ENCODE measurements around the gene PARD3.

GRCh38 chr10:34679177-34679576 lies 135.9 kb downstream of the PARD3 start:
- TF ChIP-seq, protein P1, sequence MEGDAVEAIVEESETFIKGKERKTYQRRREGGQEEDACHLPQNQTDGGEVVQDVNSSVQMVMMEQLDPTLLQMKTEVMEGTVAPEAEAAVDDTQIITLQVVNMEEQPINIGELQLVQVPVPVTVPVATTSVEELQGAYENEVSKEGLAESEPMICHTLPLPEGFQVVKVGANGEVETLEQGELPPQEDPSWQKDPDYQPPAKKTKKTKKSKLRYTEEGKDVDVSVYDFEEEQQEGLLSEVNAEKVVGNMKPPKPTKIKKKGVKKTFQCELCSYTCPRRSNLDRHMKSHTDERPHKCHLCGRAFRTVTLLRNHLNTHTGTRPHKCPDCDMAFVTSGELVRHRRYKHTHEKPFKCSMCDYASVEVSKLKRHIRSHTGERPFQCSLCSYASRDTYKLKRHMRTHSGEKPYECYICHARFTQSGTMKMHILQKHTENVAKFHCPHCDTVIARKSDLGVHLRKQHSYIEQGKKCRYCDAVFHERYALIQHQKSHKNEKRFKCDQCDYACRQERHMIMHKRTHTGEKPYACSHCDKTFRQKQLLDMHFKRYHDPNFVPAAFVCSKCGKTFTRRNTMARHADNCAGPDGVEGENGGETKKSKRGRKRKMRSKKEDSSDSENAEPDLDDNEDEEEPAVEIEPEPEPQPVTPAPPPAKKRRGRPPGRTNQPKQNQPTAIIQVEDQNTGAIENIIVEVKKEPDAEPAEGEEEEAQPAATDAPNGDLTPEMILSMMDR (IDR thresholded peaks at IDR 0.05) = no peak
- TF ChIP-seq POLR2A (IDR thresholded peaks at IDR 0.05) = no peak
